BJ (cell line): ENCODE results near the gene KCNK2. TPM values are rescaled to one million over a fixed set of nuclear protein-coding genes. Genes with fewer than 3 reads are reported as not detected.

Experiments used
- CTCF ChIA-PET: fragments of 350-600 bp; formaldehyde crosslinking; extraction: SDS; loops from one replicate; lab custom pipeline; 2021; ENCODE audit warnings: antibody characterized with exemption, inconsistent platforms; lab: Yijun Ruan, JAX
- POLR2A ChIA-PET: fragments of 300-600 bp; sonication (Branson Sonifier 250); formaldehyde crosslinking; extraction: SDS; loops from one replicate; lab custom pipeline; 2021; ENCODE audit warnings: antibody characterized with exemption; lab: Charles Lee
- DNase-seq: peaks from one replicate; pipeline ENCODE4 v3.0.0-alpha.2; 2011; ENCODE audit warnings: low read depth
- H3K27me3 ChIP-seq: 2 replicates; pipeline ENCODE4 v1.6.0; 2011; ENCODE audit warnings: low read length; ENCODE audit not compliant: control insufficient read depth, insufficient read depth
- H3K36me3 ChIP-seq: 2 replicates; pipeline ENCODE4 v1.5.1; 2011; ENCODE audit warnings: low read length; ENCODE audit not compliant: control insufficient read depth, insufficient read depth
- H3K4me3 ChIP-seq: 2 replicates; pipeline ENCODE4 v1.5.1; 2011; ENCODE audit warnings: low read depth, mild to moderate bottlenecking, control low read depth, low read length
- CTCF ChIP-seq: IDR thresholded peaks from 2 replicates; pipeline ENCODE4 v1.5.1; 2011; ENCODE audit warnings: low read depth, mild to moderate bottlenecking, control low read depth, inconsistent platforms, low read length, moderate library complexity; ENCODE audit not compliant: insufficient read depth
- polyA plus RNA-seq: library from polyadenylated mRNA; depleted of rRNA; stranded (reverse); fragments of >200 nt; gene quantifications from 2 replicates; pipeline ENCODE4 v1.2.3, GENCODE V29; 2011

The KCNK2 gene
- polyA plus RNA-seq, 1 experiment: 23.9 TPM

GRCh38 chr1:215279682-215280081 lies 197.1 kb downstream of the KCNK2 start:
- POLR2A ChIA-PET: no interaction called here
- Histone ChIP-seq H3K4me3 (no peak overlapping the region), H3K27me3 (no peaks in the 10 kb centered on the region), H3K36me3 (no peaks in the 10 kb centered on the region)
- CTCF ChIA-PET: interaction anchor here (0.7 kb wide), 1 partner anchor 43 kb away, joined by 3 read pairs; no protein-coding TSS in a partner anchor
- no peak for DNase-seq
- no peak for TF ChIP-seq CTCF

GRCh38 chr1:215282557-215282956 lies 200.0 kb downstream of the KCNK2 start:
- POLR2A ChIA-PET: no interaction called here
- Histone ChIP-seq H3K4me3 (no peak overlapping the region), H3K36me3 (no peaks in the 10 kb centered on the region), H3K27me3 (no peaks in the 10 kb centered on the region)
- no peak for DNase-seq
- CTCF ChIA-PET: no interaction called here
- no peak for TF ChIP-seq CTCF

- DNase-seq: no peak
- CTCF ChIA-PET: no interaction called here
Measured at GRCh38 chr1:215285013-215285800, 202.7 kb downstream of the KCNK2 start.

More at GRCh38 chr1:215285013-215285800, 202.7 kb downstream of the KCNK2 start:
- POLR2A ChIA-PET: no interaction called here
- Histone ChIP-seq H3K27me3 (no peaks in the 10 kb centered on the region), H3K4me3 (no peak overlapping the region), H3K36me3 (no peaks in the 10 kb centered on the region)
- no peak for TF ChIP-seq CTCF
